H1 (cell line): ENCODE data around the gene MAPKAP1. TPM values are rescaled to one million over a fixed set of nuclear protein-coding genes. Genes with fewer than 3 reads are reported as not detected.

Source experiments
- CHD2 ChIP-seq: IDR thresholded peaks from 2 replicates; pipeline ENCODE4 v1.6.1; 2012; ENCODE audit warnings: low read length, improper control_type of control experiment
- EP300 ChIP-seq, 2 experiments: IDR thresholded peaks; 1 replicate in 1 of 2; 2 replicates in 1 of 2; pipeline ENCODE4 v1.6.1; 2011 to 2012; ENCODE audit warnings: low read depth in 2 of 2, low read length in 2 of 2, mild to moderate bottlenecking in 2 of 2, borderline replicate concordance in 1 of 2, inconsistent platforms in 1 of 2, moderate library complexity in 1 of 2
- KDM5A ChIP-seq: fragments of 200-600 bp; IDR thresholded peaks from 2 replicates; pipeline ENCODE4 v1.7.1; 2012; ENCODE audit warnings: mild to moderate bottlenecking, low read length, inconsistent platforms, mixed read lengths
- MAFK ChIP-seq: IDR thresholded peaks from 2 replicates; pipeline ENCODE4 v1.6.1; 2012; ENCODE audit warnings: low read depth, mild to moderate bottlenecking, improper control_type of control experiment, low read length
- polyA plus RNA-seq, 7 experiments: library from polyadenylated mRNA; depleted of rRNA in 3 of 7; stranded (reverse) in 5 of 7; unstranded in 2 of 7; fragments of >200 nt in 5 of 7; fragments of 200-250 nt in 2 of 7; gene quantifications; 1 replicate in 5 of 7; 2 replicates in 1 of 7; 4 replicates in 1 of 7; pipeline versions ENCODE4 v1.2.1 to v1.2.3, GENCODE V29; 2011 to 2013; ENCODE audit warnings: missing spikeins in 2 of 7, mixed read lengths in 2 of 7
- total RNA-seq: library from RNA; stranded (reverse); fragmentation: NEBNext Ultra II Directional; extraction: Animal tissue kit (Norgen Biotek cat#: 25700); gene quantifications from 2 replicates; pipeline ENCODE4 v1.2.1, GENCODE V29; 2021

MAPKAP1 gene
- total and polyA plus RNA-seq, 2 of the 8 experiments (the other 6 are each of a cell fraction or from before 2014, with no cell fraction given) = 79.2 to 140 TPM

DNA sequence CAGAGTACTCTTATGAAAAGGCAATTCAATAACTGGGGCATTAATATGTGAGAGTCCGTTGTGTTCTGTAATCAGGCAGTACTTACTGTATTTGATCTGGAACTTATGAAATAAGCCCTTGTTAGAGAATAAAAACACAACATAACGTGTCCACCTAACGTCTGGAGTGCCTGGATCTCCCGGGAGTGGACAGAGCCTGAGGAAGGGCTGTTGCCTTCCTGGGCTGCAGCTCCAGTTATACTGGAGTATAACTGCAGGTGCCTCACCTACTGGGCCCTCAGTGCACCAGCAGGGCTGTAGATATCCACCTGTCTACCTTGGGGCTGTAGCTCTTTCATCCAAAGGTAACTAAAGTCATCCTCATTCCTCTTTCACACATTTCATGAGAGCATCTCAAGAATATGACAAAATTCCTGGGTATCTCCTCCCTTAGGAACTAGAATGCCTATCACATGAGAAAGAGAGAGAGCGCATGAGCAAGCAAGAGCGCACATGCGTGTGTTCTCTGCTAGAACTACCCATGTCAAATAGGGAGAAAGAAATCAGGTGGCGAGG, 245.3 kb downstream of the MAPKAP1 start (continued):
- TF ChIP-seq EP300 (IDR thresholded peaks at IDR 0.05; ENCODE audit: borderline replicate concordance in 1 of 2, low read depth in 2 of 2, low read length in 2 of 2) = no peak
- TF ChIP-seq KDM5A = no peak
- TF ChIP-seq CHD2 = no peak
- no peak for TF ChIP-seq MAFK
- TF ChIP-seq, all 59 proteins: peak for 0
